ENCODE data around the gene MSI2.

- TF ChIP-seq, protein P1, sequence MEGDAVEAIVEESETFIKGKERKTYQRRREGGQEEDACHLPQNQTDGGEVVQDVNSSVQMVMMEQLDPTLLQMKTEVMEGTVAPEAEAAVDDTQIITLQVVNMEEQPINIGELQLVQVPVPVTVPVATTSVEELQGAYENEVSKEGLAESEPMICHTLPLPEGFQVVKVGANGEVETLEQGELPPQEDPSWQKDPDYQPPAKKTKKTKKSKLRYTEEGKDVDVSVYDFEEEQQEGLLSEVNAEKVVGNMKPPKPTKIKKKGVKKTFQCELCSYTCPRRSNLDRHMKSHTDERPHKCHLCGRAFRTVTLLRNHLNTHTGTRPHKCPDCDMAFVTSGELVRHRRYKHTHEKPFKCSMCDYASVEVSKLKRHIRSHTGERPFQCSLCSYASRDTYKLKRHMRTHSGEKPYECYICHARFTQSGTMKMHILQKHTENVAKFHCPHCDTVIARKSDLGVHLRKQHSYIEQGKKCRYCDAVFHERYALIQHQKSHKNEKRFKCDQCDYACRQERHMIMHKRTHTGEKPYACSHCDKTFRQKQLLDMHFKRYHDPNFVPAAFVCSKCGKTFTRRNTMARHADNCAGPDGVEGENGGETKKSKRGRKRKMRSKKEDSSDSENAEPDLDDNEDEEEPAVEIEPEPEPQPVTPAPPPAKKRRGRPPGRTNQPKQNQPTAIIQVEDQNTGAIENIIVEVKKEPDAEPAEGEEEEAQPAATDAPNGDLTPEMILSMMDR (IDR thresholded peaks at IDR 0.05; ENCODE audit: insufficient read depth, low read length, poor library complexity, severe bottlenecking) = no peak
- no peak for TF ChIP-seq EZH2phosphoT487 (conservative IDR thresholded peaks at IDR 0.05; ENCODE audit: low read length)
Observed at GRCh38 chr17:57653279-57653678, 397.0 kb downstream of the MSI2 start.

Measured in SU-DHL-6 (cell line).